ENCODE results near the gene COA5. TPM values are rescaled to one million over a fixed set of nuclear protein-coding genes. Genes with fewer than 3 reads are reported as not detected.
A peak's percentile ranks its signal among the peaks of the same experiment; 100 is the strongest.

Gene COA5
- total RNA-seq, 1 donor, result 19.0 TPM

- no peak for TF ChIP-seq CTCF (IDR thresholded peaks at IDR 0.05; ENCODE audit: insufficient read depth, low read depth, low read length)
- no peak overlapping the region for H3K4me3 ChIP-seq (ENCODE audit: low read depth, low read length)
- no peak for DNase-seq (ENCODE audit: low read depth)
Observed at GRCh38 chr2:98569915-98570314, 38.4 kb downstream of the COA5 start.

GRCh38 chr2:98569197-98569793 is 39.0 kb downstream of the COA5 start:
- DNase-seq (ENCODE audit: low read depth), result peak; percentile 10
- H3K4me3 ChIP-seq (ENCODE audit: low read depth, low read length), result no peak overlapping the region
- TF ChIP-seq CTCF (IDR thresholded peaks at IDR 0.05; ENCODE audit: insufficient read depth, low read depth, low read length), result peak; percentile 83

- no peak for TF ChIP-seq CTCF (IDR thresholded peaks at IDR 0.05; ENCODE audit: insufficient read depth, low read depth, low read length)
- no peak for DNase-seq (ENCODE audit: low read depth)
- H3K4me3 ChIP-seq (ENCODE audit: low read depth, low read length), result no peak overlapping the region
Observed at GRCh38 chr2:98568161-98568956, 40.0 kb downstream of the COA5 start.

GRCh38 chr2:98565941-98566340 is 42.4 kb downstream of the COA5 start:
- no peak overlapping the region for H3K4me3 ChIP-seq (ENCODE audit: low read depth, low read length)
- no peak for TF ChIP-seq CTCF (IDR thresholded peaks at IDR 0.05; ENCODE audit: insufficient read depth, low read depth, low read length)
- DNase-seq (ENCODE audit: low read depth), result no peak

- H3K4me3 ChIP-seq (ENCODE audit: low read depth, low read length), result no peak overlapping the region
- no peak for TF ChIP-seq CTCF (IDR thresholded peaks at IDR 0.05; ENCODE audit: insufficient read depth, low read depth, low read length)
- DNase-seq (ENCODE audit: low read depth), result no peak
Observed at GRCh38 chr2:98565286-98565860, 42.9 kb downstream of the COA5 start.

- H3K4me3 ChIP-seq (ENCODE audit: low read depth, low read length), result no peak overlapping the region
- no peak for TF ChIP-seq CTCF (IDR thresholded peaks at IDR 0.05; ENCODE audit: insufficient read depth, low read depth, low read length)
- no peak for DNase-seq (ENCODE audit: low read depth)
Observed at GRCh38 chr2:98564541-98565132, 43.7 kb downstream of the COA5 start.
